Limb (tissue), 2 donors: Measurements from ENCODE around the gene MYO16.
"Not testable (repeated sequence)": the region's sequence is repeated elsewhere in the genome, so short reads cannot be mapped to it uniquely, and the experiment has no call there.

Experiments
- DNase-seq, 2 donors: peaks; one replicate each; pipeline ENCODE4 v3.0.0-alpha.2; 2016; ENCODE audit errors: extremely low spot score in 2 of 2

Gene MYO16

DNA sequence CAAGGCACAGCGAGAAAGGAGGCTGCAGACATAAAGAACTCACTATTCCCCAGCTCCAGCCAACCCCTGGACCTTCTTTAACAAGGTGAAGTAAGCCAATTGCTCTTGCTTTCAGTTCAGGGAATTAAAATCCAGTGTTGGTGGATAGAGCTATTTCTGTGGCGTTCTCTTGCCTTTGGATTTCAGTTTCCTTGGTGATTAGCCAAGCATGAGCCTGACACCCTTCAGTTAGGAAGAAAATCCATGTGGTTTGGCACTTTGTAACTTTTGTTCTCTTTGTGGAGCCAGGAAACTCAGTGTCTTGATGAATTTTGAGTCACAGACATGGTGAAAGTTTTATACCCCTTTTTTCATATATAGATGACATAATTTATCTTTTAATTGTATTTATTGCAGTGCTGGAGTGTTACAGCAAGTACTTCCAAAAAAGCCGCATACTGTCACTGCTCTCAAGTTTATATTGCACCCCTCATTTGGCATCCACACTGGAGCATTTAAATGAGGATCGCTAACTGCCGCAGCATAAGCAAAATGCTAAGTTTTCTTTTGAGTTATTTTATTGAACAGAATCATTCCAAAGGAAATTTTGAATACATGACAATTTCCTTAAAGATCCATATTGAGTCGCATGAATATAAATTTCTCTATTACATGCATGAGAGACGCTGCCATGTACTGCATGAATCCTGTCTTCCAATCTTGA, 406.8 kb downstream of the MYO16 start:
- DNase-seq = peak in 1 of 2 donors; percentile 27

DNA sequence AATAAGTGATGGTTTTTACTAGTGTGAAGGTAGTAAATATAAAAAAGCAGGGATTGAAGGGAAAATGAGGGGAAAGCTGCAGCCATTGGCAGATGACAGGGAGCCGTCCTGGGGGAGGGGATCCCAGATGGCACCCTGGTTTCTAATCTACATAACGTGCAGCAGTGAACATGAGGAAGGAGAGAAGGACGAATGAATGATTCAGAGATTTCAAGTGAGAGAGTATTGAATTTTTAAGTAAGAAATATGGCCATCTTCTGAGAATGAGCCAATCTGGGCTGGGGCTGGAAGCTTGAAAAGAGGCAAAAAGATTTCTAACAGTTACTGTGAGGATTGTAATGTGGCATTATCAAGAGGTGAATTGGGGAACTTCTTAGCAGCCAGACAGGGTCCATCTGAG, 414.2 kb downstream of the MYO16 start:
- DNase-seq = no peak

DNA sequence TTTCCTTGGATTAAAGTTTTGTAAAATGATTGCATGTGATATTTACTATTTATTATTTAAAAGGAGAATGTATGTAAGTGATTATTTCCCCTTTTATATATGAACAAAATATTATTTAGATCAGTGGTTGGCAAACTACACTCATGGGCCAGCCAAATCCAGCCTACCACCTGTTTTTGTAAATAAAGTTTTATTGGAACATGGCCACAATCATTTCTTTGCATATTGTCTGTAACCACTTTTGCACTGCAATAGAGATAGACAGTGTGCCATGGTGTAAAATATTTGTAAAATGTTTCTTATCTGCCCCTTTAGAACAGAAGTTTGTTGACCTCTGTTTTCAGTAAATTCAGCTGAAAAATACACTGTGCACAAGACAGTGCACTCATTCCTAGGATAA, 426.4 kb downstream of the MYO16 start:
- no peak for DNase-seq

DNA sequence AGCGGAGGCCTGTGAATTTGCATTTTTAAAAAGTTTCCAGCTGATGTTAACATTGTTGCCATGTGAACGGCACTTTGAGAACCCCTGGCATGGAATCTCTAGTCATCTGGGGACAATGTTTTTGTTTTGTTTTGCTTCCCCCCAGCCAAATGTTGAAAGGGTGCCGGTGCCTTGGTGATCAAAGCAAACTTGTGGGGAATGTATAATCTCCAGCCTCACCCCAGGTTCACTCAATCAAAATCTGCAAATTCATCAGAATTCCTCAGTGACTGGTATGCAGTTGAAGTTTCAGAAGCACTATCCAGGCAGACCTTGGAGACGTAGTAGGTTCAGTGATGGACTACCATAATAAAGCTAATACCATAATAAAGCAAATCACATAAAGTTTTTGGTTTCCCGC, 428.7 kb downstream of the MYO16 start:
- DNase-seq = no peak

DNA sequence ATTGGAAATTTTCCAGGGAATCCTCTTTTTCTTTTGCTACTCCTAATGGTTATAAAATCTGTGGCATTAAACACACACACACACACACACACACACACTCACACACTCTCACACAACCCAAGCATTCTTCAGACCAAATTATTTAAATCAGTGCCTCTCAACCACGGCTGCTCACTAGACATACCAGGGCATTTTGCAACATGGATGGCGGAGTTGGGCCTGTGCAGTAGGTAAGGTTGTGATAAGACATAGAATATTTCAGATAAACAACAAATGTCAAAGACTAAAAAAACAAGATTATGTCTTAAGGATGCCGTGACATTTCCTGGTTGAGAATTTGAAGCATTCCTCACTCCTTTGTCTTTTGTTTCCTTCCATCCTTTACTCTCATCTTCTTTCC, 443.1 kb downstream of the MYO16 start:
- DNase-seq = no peak

DNA sequence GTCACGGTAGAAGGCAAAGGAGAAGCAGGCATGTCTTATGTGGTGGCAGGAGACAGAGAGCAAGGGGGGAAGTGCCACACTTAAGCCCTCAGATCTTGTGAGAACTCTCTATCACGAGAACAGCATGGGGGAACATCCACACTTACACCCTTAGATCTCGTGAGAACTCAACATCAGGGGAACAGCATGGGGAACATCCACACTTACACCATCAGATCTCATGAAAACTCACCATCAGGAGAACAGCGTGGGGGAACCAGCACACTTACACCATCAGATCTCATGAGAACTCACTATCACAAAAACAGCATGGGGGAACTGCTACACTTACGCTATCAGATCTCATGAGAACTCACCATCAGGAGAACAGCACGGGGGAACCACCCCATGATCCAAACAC, 445.0 kb downstream of the MYO16 start:
- DNase-seq = no peak

DNA sequence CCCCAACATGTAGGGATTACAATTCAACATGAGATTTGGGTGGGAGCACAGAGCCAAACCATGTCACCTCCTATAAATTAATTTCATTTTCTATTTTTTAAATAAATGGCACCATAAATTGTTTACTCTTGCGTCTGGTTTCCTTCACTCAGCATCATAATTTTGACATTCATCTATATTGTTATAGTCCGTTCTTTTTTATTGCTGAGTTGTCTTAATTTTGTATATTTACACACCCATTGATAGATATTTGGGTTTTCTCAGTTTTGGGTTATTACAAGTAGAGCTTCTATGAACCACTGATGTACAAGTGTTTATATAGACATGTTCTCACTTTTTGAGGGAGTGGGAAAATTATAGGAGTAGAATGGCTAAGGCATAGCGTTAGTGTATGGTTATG, 445.4 kb downstream of the MYO16 start:
- DNase-seq = no peak

DNA sequence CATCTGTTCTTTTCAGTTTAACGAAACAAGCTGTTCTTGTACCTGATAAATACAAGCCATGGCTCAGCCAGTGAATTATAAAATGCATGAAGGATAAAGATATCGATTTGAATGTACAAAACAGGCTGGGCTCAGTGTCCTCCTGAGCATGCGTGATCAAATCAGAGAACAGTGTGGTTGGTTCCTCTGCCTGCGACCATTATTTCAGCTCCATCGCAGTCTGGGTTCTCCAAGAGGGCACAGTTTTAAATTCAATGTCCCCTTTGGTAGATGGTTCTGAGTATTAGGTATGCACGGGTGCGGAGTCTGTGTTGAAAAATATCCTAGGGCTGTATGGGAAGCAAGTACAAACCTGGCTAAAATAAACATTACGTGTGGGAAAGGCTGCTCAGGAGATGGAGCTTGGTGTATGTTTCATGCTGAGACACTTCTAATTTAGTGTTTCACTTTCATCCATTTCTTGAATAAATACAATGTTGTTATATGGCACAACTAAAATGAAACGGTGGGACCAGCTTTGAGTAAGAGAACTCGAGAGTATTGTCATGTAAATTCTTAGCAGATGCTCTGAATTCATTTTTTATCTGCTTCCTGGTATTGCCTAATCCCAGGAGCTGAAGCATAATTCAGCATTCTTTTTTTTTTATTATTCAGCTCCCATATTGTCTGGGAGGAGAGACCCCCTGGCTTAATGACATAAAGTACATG, 458.7 kb downstream of the MYO16 start:
- no peak for DNase-seq

DNA sequence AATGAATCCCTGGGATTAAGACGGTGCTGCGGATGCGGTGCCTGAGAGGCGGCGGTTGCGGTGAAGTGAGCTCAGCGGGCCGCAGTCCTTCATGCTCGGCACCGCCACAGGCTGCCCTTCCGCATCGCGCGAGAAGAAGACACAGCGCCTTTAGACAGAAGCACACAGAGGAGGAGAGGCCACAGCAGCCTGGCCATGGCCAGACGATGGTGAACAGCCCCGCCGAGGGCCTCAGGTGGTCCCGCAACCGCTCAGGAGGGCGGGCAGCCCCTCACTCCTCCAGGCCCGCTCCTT, 459.2 kb downstream of the MYO16 start:
- DNase-seq = no peak

DNA sequence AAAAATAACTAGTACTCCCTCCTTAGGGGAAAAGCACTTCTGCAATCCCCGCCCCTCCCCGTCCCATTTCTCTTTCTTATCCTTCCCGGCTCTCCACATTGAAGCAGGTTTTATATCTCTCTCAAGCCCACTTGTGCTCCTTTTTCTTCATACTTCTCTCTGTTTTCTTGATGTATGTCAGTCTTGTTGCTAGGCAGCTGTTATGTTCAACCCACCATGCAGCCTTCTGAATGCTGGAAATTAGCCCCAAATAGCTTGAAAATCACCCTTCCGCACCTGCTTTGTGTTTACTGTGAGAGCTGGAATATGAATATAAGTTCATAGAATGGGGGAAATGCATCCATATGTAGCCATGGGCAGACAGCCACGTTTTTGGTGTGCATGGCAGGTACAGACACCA, 461.4 kb downstream of the MYO16 start:
- no peak for DNase-seq

DNA sequence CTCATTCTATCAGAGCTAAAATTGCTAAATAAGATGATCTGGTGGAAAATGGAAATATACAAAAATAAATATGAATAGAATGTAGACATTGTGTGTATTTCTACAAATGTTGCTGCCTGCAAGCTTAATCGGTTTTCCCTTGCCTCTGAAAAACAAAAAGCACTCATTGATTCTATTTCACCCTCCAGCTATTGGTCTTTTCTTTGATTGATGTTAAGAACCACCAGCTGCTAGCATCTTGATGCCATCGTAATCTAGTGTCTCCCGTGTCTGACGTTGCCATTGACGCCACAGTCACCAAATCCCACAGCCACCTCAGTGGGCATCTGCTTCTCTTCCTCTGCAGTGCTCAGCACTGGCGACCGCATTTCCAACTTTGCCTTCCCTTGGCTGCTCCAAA, 461.8 kb downstream of the MYO16 start:
- no peak for DNase-seq

DNA sequence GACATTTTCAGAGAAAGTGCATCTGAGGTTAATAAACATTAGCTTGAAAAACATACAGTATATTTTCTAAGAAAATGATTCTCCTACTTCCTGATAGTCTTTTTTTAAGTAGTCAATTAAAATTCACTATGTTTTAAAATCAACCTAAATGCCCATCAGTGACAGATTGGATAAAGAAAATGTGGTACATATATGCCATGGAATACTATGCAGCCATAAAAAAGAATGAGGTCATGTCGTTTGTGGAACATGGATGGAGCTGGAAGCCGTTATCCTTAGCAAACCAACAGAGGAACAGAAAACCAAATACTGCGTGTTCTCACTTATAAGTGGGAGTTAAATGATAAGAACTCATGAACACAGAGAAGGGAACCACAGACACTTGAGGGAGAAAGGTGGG, 462.8 kb downstream of the MYO16 start:
- DNase-seq = not testable (repeated sequence)

DNA sequence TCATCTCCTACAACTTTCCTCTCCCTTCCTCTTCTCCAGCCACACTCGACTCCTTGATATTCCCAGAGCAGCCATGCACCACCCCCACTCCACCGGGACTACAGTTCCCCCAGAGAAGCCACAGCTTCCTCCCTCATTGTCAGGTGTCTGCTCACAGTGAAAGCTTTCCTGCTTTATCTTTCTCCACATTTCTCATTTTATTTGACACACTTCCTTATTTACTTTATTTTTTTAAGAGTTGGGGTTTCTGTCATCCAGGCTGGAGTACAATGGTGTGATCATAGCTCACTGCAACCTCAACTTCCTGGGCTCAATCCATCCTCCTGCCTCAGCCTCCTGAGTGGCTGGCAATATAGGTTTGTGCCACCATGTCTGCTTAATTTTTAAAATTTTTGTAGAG, 464.6 kb downstream of the MYO16 start:
- DNase-seq = no peak

DNA sequence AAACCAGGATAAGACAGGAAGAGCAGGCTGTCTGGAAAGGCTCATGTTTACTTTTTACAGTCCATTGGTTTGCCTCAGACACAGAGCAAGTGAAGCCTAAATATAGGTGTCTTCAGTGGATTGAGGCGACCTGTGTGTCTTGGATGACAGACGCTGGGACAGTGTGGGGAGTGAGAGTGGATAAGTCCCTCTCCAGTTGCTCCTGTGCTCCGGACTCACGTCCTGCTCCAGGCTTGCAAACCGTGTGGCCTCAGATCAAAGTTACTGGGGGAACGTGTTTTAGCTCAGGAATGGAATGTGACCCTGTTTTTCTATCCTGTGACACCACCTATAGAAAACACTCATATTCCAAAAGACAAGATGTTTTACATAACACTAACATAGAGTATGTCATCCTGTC, 465.7 kb downstream of the MYO16 start:
- DNase-seq = no peak

DNA sequence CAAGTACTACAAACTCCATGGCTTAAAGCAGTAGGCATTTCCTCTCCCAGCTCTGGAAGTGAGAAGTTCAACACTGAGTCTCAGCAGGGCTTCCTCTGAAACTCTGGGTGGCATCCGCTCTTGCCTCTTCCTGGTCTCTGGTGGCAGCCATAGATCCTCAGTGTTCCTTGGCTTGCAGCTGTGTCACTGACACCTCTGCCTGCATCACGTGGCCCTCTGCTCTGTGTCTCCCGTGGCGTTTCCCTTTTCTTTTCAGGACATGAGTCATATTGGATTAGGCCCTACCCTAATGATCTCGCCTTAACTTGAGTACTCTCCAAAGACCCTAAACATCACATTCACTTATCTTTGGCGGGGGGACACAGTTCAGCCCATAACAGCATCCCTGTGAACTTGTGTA, 466.7 kb downstream of the MYO16 start:
- no peak for DNase-seq

DNA sequence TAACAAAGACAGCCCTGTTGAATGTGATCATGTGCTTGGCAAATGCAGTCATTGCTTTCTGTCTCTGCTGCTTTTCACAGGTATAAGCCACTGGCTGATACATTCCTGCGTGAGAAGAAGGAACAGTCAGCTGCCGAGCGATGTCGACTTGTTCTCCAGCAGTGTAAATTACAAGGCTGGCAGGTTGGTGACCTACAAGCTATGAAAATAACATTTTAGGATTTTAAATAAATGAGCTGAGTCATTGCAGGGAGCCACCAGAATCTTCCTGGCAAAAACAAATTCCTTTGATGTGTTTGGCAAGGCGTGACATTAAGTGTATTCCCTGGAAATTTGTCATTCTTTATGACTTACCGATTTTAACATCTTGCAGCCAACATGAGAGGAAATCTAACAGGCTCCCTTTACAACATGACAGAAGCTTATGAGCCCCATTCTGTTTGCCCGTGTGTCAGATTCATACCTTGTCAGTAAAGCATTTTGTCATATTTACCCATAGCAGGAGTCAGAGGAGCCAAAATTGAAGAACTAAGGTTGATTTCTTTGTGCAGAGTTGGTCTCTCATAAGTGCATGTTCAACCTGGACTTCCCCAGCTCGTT, 471.4 kb downstream of the MYO16 start:
- DNase-seq = no peak

DNA sequence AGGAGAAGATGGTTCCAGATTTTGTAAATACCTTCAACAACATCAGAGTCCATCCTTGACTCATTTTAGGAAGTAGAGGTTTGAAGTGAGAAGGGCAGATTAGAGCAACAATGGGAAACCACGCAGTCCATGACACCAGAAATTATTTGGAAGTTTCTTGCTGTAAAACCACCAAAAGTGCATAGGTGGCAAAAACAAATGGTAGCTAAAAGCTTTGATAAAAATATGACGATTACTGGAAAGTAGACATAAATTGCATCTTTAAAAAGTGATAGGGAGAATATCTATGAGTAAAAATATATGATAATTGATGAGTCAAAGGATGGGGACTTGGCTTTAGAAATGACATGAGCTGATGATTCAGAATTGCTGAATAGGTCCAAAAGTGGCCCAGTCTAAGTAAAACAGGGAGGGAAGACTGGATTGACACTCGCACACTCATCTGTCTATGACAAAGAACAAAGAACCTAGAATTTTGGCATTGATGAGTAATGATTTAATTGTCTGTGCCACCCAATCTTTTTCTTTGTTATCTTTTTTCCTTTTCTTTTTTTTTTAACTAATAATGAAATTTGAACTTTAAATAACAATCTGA, 472.2 kb downstream of the MYO16 start:
- no peak for DNase-seq

DNA sequence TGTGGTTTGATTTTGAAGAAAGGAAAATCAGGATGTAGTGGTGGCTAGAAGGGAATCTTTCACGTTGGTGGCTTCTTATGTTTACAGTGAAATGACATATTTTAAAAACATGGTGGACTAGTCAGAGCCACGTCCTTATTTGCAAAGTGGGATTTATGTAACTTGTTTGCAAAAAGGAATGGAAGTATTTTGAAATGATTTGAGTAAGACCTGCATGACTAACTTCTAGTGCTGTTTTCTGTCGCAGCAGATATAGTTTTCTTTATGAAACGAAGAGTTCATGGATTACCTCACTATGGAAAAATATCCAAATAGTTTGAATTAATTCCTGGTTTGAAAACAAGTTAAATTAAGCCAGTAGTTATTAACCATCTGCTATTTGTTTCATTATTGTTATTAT, 476.5 kb downstream of the MYO16 start:
- no peak for DNase-seq

DNA sequence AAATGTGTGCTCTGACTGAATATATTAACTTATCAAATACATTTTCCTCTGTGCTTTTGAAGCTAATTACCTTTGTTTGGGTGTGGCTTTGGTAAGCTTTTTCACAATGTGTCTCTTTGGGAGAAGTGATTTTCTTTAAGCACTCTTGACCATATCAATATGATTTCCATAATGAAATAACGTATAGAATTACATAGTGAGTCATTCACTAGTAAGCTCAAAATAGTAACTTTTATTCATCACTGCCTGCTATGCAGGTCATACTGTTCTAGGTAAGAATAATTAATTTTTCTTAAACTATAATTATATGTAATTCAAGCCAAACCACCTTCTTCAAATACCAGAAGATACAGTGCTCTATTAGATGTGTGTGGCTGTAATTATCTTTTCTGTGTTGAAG, 480.7 kb downstream of the MYO16 start:
- DNase-seq = no peak

DNA sequence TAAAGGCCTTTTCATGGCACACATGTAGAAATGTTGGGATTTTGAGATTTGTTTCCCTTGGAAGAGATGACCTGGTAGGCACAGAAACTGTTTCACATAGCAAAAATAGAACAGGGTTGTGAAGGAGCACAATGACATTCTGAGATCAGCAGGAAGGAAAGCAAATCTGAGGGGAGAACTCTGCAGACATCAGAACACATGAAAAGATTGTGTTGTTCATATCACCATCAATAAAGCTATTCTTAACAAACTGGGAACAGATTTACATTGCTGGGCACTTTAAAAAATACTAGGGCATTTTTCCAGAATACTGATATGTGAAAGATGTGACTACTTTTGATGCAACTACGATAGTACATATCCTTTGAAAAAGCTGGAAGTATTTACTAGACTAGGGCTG, 481.7 kb downstream of the MYO16 start:
- no peak for DNase-seq

DNA sequence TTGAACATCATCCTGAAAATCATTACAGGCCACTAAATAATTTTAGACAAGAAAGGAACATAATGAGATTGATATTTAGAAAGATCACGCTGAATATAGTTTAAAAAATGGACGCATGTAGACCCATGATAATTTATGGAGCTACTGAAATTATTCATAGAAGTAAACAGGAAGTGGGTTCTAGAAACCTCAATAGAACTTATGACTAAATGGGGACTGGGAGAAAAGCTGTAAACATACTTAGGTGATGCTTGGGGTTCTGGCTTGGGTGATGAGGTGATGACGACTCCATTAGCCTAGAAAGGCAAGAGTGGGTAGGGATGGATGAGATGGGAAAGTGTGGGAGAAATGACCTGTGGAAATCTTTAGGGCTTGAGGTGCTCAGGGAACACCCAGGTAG, 484.0 kb downstream of the MYO16 start:
- DNase-seq = no peak

DNA sequence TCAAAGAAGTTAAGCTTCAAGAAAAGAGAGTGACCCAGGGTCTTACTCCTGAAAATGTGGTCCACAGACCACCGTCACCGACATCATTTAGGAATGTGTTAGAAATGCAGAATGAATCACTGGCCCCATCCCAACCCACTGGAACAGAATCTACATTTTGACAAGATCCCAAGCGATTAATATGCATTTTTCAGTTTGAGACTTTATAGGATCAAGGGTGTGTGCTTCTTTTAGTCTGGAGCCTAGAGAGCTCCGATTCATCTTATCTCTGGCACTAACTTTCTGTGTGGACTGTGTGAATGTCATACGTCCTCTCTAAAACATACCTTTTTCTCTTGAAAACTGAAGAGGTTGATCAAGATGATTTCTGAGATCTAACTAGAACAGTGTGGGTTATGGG, 484.8 kb downstream of the MYO16 start:
- no peak for DNase-seq

DNA sequence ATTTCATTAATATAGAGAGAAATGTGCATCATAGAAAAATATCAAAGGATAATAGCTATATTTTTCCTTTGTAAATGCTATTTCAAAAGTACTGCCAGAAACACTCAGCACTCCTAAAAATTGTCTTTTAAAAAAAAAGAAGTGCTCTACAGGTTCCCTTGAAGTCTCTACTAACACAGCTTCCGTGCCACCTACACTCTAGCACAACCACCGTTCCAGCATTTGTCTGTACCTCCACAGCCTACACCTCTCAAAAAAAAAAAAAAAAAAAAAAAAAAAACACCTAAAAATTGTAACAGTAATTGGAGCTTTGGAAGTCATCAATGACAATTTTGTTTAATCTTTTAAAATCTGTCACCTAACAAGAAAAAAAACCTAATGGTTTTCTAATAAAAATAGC, 485.6 kb downstream of the MYO16 start:
- DNase-seq = no peak
